Endothelial cell of umbilical vein (primary cell): ENCODE results near the gene SIAH3. TPM values are rescaled to one million over a fixed set of nuclear protein-coding genes. Genes with fewer than 3 reads are reported as not detected.

Experiments used
- BruUV-seq: library from RNA; stranded (reverse); fragments of 400-500 nt; replicated peaks from 2 replicates; lab custom pipeline; 2021; lab: Mats Ljungman, UMichigan
- CTCF ChIA-PET: fragments of 300-600, 350-600 bp; sonication (Branson Sonifier 250); formaldehyde crosslinking; loops from one replicate; lab custom pipeline; 2021; ENCODE audit warnings: antibody characterized with exemption, inconsistent platforms; lab: Charles Lee
- POLR2A ChIA-PET: fragments of 300-600, 350-600 bp; sonication (Branson Sonifier 250); formaldehyde crosslinking; loops from one replicate; lab custom pipeline; 2021; ENCODE audit warnings: antibody characterized with exemption, inconsistent platforms; lab: Charles Lee
- DNase-seq: peaks from one replicate; pipeline ENCODE4 v3.0.0-alpha.2; 2011; ENCODE audit warnings: low read depth, low spot score
- FAIRE-seq: peaks from 2 replicates; lab custom pipeline; 2011; peaks lifted over from hg19 to GRCh38; lab: Jason Lieb, UNC
- H2AFZ ChIP-seq: 2 replicates; pipeline ENCODE4 v1.6.0; 2012; ENCODE audit warnings: low read depth, low read length, control low read depth, inconsistent platforms
- H3K27ac ChIP-seq: 2 replicates; pipeline ENCODE4 v1.5.1; 2011; ENCODE audit warnings: low read depth, mild to moderate bottlenecking, control low read depth, low read length, moderate library complexity; ENCODE audit not compliant: insufficient read depth
- H3K27me3 ChIP-seq, 2 experiments: 2 replicates each; pipeline versions ENCODE4 v1.6.0 to v1.6.1; 2011; ENCODE audit warnings: low read length in 2 of 2, mixed read lengths in 1 of 2; ENCODE audit not compliant: control insufficient read depth in 2 of 2, insufficient read depth in 2 of 2
- H3K36me3 ChIP-seq, 2 experiments: 2 replicates in 1 of 2; 3 replicates in 1 of 2; pipeline ENCODE4 v1.5.1; 2011; ENCODE audit warnings: low read length in 2 of 2, mild to moderate bottlenecking in 1 of 2, moderate library complexity in 1 of 2; ENCODE audit not compliant: control insufficient read depth in 2 of 2, insufficient read depth in 2 of 2; ENCODE audit errors: extremely low read depth in 1 of 2
- H3K4me1 ChIP-seq: 3 replicates; pipeline ENCODE4 v1.5.1; 2011; ENCODE audit warnings: mild to moderate bottlenecking, low read length; ENCODE audit not compliant: control insufficient read depth, insufficient read depth; ENCODE audit errors: extremely low read depth
- H3K4me2 ChIP-seq: 2 replicates; pipeline ENCODE4 v1.6.1; 2011; ENCODE audit warnings: low read length, control low read depth, mixed read lengths; ENCODE audit not compliant: insufficient read depth
- H3K4me3 ChIP-seq, 3 experiments: fragments of 200-600 bp in 1 of 3; sonication (generic), shearing (Covaris generic) in 1 of 3; replicated peaks in 1 of 3; 2 replicates each; pipeline ENCODE4 v1.5.1; 2011 to 2016; ENCODE audit warnings: control low read depth in 3 of 3, low read length in 3 of 3, mild to moderate bottlenecking in 2 of 3, inconsistent platforms in 1 of 3, low read depth in 1 of 3, moderate library complexity in 1 of 3; ENCODE audit not compliant: insufficient read depth in 1 of 3
- H3K79me2 ChIP-seq: 2 replicates; pipeline ENCODE4 v1.6.0; 2012; ENCODE audit warnings: low read length, inconsistent platforms; ENCODE audit not compliant: control insufficient read depth, insufficient read depth
- H3K9ac ChIP-seq: replicated peaks from 2 replicates; pipeline ENCODE3; 2011; ENCODE audit warnings: low read length, control low read depth; ENCODE audit not compliant: insufficient read depth; ENCODE audit errors: extremely low read depth
- H3K9me1 ChIP-seq: replicated peaks from 3 replicates; pipeline ENCODE4 v1.6.0; 2011; ENCODE audit warnings: mild to moderate bottlenecking, low read length; ENCODE audit not compliant: control insufficient read depth, insufficient read depth; ENCODE audit errors: extremely low read depth
- H3K9me3 ChIP-seq: replicated peaks from 2 replicates; pipeline ENCODE4 v1.5.1; 2012; ENCODE audit warnings: low read length, inconsistent platforms; ENCODE audit not compliant: control insufficient read depth, insufficient read depth
- H4K20me1 ChIP-seq: replicated peaks from 2 replicates; pipeline ENCODE3; 2011; ENCODE audit warnings: mild to moderate bottlenecking, low read length; ENCODE audit not compliant: control insufficient read depth, insufficient read depth; ENCODE audit errors: extremely low read depth
- CTCF ChIP-seq, 2 donors: IDR thresholded peaks; 1 replicate in 1 of 2; 2 replicates in 1 of 2; pipeline ENCODE4 v1.5.1; 2011; ENCODE audit warnings: low read length in 2 of 2, mild to moderate bottlenecking in 2 of 2, moderate library complexity in 2 of 2, control low read depth in 1 of 2, inconsistent platforms in 1 of 2, low read depth in 1 of 2; ENCODE audit not compliant: insufficient read depth in 1 of 2; ENCODE audit errors: extremely low read depth in 1 of 2
- EZH2 ChIP-seq: IDR thresholded peaks from 2 replicates; pipeline ENCODE4 v1.6.1; 2012; ENCODE audit warnings: borderline replicate concordance, low read depth, mild to moderate bottlenecking, moderate library complexity, low read length, inconsistent platforms; ENCODE audit not compliant: severe bottlenecking
- FOS ChIP-seq: IDR thresholded peaks from 2 replicates; pipeline ENCODE4 v1.6.1; 2011; ENCODE audit warnings: mild to moderate bottlenecking, low read length, moderate library complexity, borderline replicate concordance; ENCODE audit not compliant: insufficient read depth
- GATA2 ChIP-seq: IDR thresholded peaks from 2 replicates; pipeline ENCODE4 v1.7.0; 2011; ENCODE audit warnings: low read depth, mild to moderate bottlenecking, moderate library complexity, mixed read lengths, low read length; ENCODE audit not compliant: insufficient read length, insufficient read depth
- JUN ChIP-seq: IDR thresholded peaks from 2 replicates; pipeline ENCODE4 v1.6.1; 2011; ENCODE audit warnings: borderline replicate concordance, low read depth; ENCODE audit not compliant: insufficient read length, insufficient read depth
- MAX ChIP-seq: IDR thresholded peaks from 2 replicates; pipeline ENCODE4 v1.6.1; 2011; ENCODE audit not compliant: insufficient read depth, insufficient read length
- MYC ChIP-seq: IDR thresholded peaks from one replicate; pipeline ENCODE4 v1.6.1; 2011; ENCODE audit warnings: mild to moderate bottlenecking, low read depth, low read length
- POLR2A ChIP-seq: IDR thresholded peaks from 2 replicates; pipeline ENCODE4 v1.6.1; 2012; ENCODE audit warnings: low read depth, mild to moderate bottlenecking, control low read depth, low read length
- POLR2AphosphoS5 ChIP-seq: IDR thresholded peaks from 2 replicates; pipeline ENCODE4 v1.6.1; 2012; ENCODE audit warnings: low read depth, mild to moderate bottlenecking, control low read depth, low read length, moderate library complexity; ENCODE audit not compliant: insufficient read depth
- dilution Hi-C: fragments of 300-500 bp; cut with MboI; formaldehyde crosslinking; loops from one replicate; pipeline ENCODE4 v1.15.0; 2019; ENCODE audit warnings: low sequenced_read_pairs; ENCODE audit not compliant: extremely low pct_ligation_motif_present
- intact Hi-C: fragments of 100-400 bp; cut with micrococcal nuclease; formaldehyde crosslinking; loops from one replicate; pipeline ENCODE4 v1.10.0; 2022
- polyA plus RNA-seq, 4 experiments: library from polyadenylated mRNA; depleted of rRNA in 3 of 4; stranded (reverse) in 3 of 4; unstranded in 1 of 4; fragments of >200 nt; gene quantifications; 2 replicates each; pipeline versions ENCODE4 v1.2.1 to v1.2.3, GENCODE V29; 2011 to 2012; ENCODE audit warnings: missing spikeins in 1 of 4
- total RNA-seq: library from RNA; stranded (reverse); gene quantifications from 2 replicates; pipeline ENCODE4 v1.2.3, GENCODE V29; 2021

The SIAH3 gene
- total and polyA plus RNA-seq, 2 donors (not counting 3 experiments of a cell fraction or from before 2014, with no cell fraction given), result 0.03 TPM; not detected in 1

GRCh38 chr13:45788011-45788410 is 63.5 kb downstream of the SIAH3 start:
- H3K4me2 ChIP-seq, result no peak overlapping the region
- TF ChIP-seq POLR2A (no peak), MAX (no peak), JUN (no peak), CTCF (IDR thresholded peaks at IDR 0.05; ENCODE audit: extremely low read depth in 1 of 2, insufficient read depth in 1 of 2, low read depth in 1 of 2, low read length in 2 of 2) (no peak), EZH2 (no peak), POLR2AphosphoS5 (no peak), FOS (no peak), GATA2 (no peak), MYC (no peak)
- H3K27me3 ChIP-seq, result no peaks in the 10 kb centered on the region
- intact Hi-C loops, result no loop called here
- FAIRE-seq (no peak), DNase-seq (no peak)
- no peak overlapping the region for H3K9ac ChIP-seq
- no peak overlapping the region for H3K4me3 ChIP-seq
- H3K9me1 ChIP-seq, result no peaks in the 10 kb centered on the region
- no peaks in the 10 kb centered on the region for H3K4me1 ChIP-seq
- no peaks in the 10 kb centered on the region for H3K79me2 ChIP-seq
- CTCF ChIA-PET, result no interaction called here
- H4K20me1 ChIP-seq, result no peaks in the 10 kb centered on the region
- no peaks in the 10 kb centered on the region for H3K9me3 ChIP-seq
- dilution Hi-C loops, result no loop called here
- no TSS peak for BruUV-seq
- H3K27ac ChIP-seq, result no peak overlapping the region
- H3K36me3 ChIP-seq, result no peaks in the 10 kb centered on the region
- no peak overlapping the region for H2AFZ ChIP-seq
- POLR2A ChIA-PET, result no interaction called here
